Suppressor macrophage (primary cell): ENCODE results near the gene CPEB4.

Experiments
- DNase-seq, 4 experiments: peaks; one replicate each; pipeline ENCODE4 v3.0.0-alpha.2; 2020 to 2022

CPEB4 gene

DNA sequence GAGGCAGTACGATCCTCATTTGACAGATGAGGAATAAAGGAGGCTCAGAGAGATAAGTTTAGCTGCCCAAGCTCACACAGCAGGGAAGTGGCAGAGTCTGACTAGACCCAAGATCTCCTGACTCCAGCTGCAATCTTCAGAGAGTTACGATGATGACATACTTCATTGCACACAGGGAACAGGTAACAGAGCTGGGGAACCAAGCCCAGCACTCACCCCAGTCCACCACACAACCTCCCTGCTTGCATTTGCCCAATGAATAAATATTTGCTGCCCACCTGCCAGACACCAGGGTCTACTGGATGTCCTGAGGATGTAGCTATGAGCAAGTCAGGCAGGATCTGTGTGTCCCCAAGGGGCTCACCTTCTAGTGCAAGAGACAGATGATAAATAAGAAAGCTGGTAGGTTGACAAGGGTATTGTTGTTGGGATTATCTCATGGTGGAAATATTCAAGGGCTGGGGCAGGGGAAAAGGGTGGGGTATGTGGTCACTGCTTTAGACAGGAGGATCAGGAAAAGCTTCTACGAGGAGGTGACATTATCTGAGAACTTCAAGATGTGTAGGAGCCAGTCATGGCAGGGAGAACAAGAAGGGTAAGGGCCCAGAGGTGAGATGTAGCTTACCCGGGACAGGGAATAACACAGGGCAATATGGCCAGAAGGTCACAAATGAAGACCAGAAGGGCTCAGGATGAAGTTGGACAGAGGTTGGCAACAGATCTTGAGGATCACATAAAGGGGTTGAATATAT, 28.6 kb upstream of the CPEB4 start:
- no peak for DNase-seq

- no peak for DNase-seq
Observed at GRCh38 chr5:173862047-173862477, 26.1 kb upstream of the CPEB4 start.

DNA sequence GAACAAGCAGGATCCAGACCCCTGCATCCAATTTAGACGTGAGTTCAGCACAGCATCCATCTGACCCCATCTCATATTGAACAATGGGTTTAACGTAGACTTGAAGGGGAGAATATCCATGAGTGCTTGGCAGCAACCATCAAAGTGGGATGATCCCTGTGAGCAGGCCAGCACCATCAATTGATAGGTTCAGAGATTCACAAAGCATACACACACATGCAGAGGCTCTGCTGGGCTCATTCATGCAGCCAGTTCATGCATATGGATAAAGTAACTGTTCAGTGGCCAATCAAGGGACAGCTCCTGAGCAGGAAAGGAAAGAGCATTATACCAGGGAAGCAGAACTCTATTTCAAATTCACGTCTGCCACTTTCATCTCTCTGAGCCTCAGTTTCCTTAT, 24.8 kb upstream of the CPEB4 start:
- no peak for DNase-seq

GRCh38 chr5:173864126-173865050, 23.8 kb upstream of the CPEB4 start:
- peak in 3 of 4 experiments; percentile 23 to 46 (median 27) for DNase-seq

- peak; percentile 69 to 89 (median 84) for DNase-seq
Observed at GRCh38 chr5:173866243-173866857, 21.8 kb upstream of the CPEB4 start.

- no peak for DNase-seq
Observed at GRCh38 chr5:173866858-173867679, 21.1 kb upstream of the CPEB4 start.

DNA sequence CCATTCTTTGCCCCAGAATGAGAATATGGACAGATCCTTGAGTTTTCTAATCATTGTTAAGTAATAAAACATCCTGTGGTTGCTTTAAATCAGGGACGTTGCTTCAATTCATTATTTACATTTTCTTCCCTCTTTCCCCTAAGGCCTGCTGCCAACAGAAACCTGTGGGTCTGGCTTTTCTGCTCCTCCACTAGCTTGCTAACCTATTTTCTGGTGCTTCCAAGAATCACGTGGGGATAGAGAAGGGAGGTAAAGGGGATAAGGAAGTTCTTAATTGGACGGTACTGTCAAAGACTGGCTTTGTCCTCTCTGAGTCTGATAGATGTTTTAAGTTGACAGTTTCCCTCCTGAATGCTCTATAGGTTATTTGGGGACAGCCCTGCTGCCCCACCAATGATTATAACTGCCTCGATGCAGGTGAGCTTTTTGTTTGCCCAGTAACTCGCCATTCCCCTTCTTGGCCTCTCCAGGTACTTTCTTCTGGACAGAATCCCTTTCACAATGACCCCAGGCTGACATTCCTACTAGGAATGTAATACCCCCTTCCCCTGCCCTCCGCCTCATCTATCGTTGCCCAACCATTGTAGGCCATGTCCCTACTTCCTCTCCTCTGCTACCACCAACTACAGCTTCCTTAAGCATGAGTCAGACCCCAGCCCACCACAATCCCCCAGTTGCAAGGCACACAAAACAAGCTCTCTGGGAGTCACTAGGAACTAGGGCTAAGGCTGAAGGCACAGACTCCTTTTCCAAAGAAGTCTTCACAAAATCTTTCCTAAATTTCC, 19.9 kb upstream of the CPEB4 start:
- DNase-seq, result peak; percentile 67 to 83 (median 79)

GRCh38 chr5:173869316-173869715, 18.8 kb upstream of the CPEB4 start:
- no peak for DNase-seq

DNA sequence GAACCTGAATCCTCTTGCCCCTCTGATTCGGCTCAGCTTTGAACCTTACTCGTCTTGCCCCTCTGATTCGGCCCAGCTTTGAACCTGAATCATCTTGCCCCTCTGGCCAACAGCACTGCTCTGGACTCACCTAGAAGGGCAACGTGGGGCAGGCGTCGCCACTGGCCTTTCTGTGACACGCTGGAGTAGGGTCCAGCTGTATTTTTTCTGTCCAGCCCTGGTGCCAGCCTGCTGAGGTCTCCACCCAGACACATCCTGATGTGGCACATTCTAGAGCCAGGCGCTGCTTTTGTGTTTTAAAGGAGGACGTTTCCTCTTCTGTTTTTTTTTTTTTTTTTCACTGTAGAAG, 15.2 kb upstream of the CPEB4 start:
- DNase-seq, result peak; percentile 41 to 70 (median 57)

- DNase-seq, result peak; percentile 35 to 73 (median 62)
Observed at GRCh38 chr5:173873306-173873922, 14.7 kb upstream of the CPEB4 start.

GRCh38 chr5:173875189-173875588, 13.0 kb upstream of the CPEB4 start:
- DNase-seq, result no peak

GRCh38 chr5:173878224-173878967, 9.8 kb upstream of the CPEB4 start:
- no peak for DNase-seq

- DNase-seq, result peak in 1 of 4 experiments; percentile 27
Observed at GRCh38 chr5:173880306-173880985, 7.7 kb upstream of the CPEB4 start.

DNA sequence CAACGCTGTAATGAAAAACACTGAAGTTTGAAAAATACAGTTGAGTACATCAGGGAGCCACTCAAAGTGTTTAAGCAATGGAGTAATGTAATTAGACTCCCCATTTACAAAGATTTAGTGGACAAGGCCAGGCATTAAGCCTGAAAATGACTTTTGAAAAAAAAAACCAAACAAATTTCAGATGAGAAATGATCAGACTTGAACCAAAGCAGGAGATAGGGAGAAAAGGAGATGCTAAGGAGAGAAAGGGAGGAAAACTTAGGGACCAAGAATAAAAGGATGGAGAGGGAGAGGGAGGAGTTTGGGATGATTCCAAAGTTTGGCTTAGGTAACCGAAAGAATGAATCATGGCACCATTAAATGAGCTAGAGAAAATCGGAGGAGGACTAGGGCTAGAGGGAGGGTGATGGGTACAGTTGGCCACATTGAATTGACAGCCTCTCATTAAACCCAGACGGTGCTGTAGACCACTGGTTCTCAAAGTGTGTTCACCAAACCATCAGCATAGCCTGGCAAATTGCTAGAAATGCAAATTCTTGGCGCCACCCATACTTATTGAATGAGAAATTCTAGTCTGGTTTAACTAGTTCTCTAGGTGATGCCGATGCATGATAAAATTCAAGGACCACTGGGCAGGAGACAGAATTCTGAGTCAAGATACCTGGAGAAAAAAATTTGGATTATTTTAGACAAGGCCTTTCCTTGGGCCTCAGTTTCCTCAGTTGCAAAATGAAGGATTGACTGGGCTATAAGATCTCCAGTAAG, 6.2 kb upstream of the CPEB4 start:
- DNase-seq, result no peak

DNA sequence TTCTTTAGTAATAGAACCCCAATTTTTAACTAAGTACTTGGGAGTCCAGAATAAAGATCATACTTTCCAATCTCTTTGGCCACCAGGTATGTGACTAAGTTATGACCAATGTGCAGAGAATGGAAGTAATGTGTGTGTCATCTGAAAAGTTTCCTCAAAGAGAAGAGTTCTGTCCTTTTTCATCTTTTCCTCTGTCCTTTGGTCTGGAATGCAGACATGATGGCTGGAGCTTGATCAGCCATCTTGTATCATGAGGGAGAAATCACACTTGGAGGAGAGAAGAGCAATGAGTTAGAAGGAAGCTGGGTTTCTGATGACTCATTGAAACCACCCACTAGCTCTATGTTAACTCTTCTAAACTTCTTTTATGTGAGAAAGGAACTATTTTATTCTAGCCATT, 5.5 kb upstream of the CPEB4 start:
- DNase-seq, result peak in 2 of 4 experiments; percentile 54 to 58

DNA sequence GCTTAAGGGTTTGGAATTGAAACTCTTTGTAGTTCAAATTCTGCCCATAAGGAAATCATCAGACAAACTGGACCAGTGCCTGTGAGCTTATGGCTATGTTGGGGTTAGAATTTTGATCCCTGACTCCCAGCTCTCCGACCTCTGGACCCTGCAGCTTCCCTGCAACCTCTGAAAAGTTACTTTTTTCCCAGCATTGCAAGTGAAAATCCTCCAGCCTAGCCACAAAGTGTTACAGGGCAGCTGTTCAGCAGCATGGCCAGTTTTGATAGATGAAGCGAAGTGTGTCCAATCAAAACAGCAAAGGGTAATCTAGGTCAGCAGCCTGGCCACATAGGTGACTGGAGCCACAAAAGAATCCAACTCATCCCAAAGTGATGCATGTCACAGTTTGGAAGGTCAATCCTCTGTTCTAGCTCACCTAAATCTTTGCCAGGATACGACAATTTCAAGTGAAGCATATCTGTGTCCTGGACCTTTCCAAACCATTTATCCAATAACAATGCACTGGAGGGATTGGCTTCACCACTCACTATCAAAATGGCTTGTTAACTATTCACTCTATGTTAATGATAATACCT, 4.7 kb upstream of the CPEB4 start:
- no peak for DNase-seq

GRCh38 chr5:173884402-173885053, 3.6 kb upstream of the CPEB4 start:
- no peak for DNase-seq

DNA sequence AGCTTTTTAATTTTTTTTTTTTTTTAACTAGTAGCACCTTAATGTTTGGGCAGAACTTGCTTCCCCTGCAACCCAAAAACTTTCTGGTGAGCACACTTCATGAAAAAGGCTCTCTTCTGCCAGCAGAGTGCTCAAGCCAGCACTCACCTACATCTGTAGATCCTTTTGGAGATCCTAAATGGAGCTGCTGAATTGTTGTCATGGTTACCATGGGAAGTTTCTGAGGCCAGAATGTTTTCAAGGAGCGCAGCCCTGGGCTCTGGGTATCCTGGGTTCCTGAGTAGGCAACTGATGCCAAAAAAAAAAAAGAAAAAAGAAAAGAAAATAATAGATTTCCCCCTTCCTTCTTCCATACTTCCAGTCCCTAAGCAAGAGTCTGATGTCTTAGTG, 3.1 kb upstream of the CPEB4 start:
- no peak for DNase-seq
